ENCODE results near the gene SPIN2B. TPM values are rescaled to one million over a fixed set of nuclear protein-coding genes. Genes with fewer than 3 reads are reported as not detected.

The SPIN2B gene
- total and polyA plus RNA-seq, 2 of the 13 experiments (the other 11 are each of a cell fraction or from before 2014, with no cell fraction given), result 7.9 to 10.4 TPM

DNA sequence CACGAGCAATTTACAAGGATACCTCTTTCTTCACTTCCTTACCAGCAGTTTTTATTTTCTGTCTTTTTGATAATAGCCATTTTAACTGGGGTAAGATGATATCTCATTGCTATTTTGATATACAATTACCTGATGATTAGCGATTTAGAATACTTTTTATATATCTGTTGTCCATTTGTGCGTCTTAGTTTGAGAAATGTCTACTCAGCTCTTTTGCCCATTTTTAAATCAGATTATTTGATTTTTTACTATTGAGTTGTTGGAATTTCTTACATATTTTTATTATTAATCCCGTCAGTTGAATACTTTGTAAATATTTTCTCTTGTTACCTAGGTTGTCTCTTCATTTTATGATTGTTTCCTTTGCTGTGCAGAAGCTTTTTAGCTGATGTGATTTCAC lies 17.3 kb upstream of the SPIN2B start:
- Histone ChIP-seq H2AFZ (ENCODE audit: low read length) (no peak overlapping the region), H3K4me3 (replicated peaks in 1 of 3; ENCODE audit: insufficient read depth in 1 of 3, low read depth in 2 of 3, low read length in 3 of 3) (no peak overlapping the region), H3K4me2 (ENCODE audit: low read depth, low read length) (no peak overlapping the region), H3K4me1 (ENCODE audit: insufficient read depth, low read length) (no peaks in the 10 kb centered on the region), H4K20me1 (ENCODE audit: insufficient read depth, low read length) (no peaks in the 10 kb centered on the region), H3K9ac (ENCODE audit: insufficient read depth, low read depth, low read length) (no peak overlapping the region), H3K27me3 (ENCODE audit: control insufficient read depth in 1 of 2, insufficient read depth in 2 of 2, low read length in 2 of 2) (no peaks in the 10 kb centered on the region), H3K27ac (ENCODE audit: extremely low read length, insufficient read depth, low read length) (no peak overlapping the region), H3K9me3 (ENCODE audit: low read length) (no peaks in the 10 kb centered on the region), H3K79me2 (ENCODE audit: insufficient read depth, low read length) (no peaks in the 10 kb centered on the region), H3K36me3 (replicated peaks in 1 of 2; ENCODE audit: control insufficient read depth in 1 of 2, insufficient read depth in 2 of 2, low read length in 2 of 2) (no peaks in the 10 kb centered on the region)
- TF ChIP-seq POLR2A (IDR thresholded peaks at IDR 0.05; ENCODE audit: insufficient read depth in 1 of 2, low read depth in 2 of 2, low read length in 2 of 2), result no peak
- TF ChIP-seq, protein P1, sequence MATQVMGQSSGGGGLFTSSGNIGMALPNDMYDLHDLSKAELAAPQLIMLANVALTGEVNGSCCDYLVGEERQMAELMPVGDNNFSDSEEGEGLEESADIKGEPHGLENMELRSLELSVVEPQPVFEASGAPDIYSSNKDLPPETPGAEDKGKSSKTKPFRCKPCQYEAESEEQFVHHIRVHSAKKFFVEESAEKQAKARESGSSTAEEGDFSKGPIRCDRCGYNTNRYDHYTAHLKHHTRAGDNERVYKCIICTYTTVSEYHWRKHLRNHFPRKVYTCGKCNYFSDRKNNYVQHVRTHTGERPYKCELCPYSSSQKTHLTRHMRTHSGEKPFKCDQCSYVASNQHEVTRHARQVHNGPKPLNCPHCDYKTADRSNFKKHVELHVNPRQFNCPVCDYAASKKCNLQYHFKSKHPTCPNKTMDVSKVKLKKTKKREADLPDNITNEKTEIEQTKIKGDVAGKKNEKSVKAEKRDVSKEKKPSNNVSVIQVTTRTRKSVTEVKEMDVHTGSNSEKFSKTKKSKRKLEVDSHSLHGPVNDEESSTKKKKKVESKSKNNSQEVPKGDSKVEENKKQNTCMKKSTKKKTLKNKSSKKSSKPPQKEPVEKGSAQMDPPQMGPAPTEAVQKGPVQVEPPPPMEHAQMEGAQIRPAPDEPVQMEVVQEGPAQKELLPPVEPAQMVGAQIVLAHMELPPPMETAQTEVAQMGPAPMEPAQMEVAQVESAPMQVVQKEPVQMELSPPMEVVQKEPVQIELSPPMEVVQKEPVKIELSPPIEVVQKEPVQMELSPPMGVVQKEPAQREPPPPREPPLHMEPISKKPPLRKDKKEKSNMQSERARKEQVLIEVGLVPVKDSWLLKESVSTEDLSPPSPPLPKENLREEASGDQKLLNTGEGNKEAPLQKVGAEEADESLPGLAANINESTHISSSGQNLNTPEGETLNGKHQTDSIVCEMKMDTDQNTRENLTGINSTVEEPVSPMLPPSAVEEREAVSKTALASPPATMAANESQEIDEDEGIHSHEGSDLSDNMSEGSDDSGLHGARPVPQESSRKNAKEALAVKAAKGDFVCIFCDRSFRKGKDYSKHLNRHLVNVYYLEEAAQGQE (IDR thresholded peaks at IDR 0.05; ENCODE audit: borderline replicate concordance in 1 of 2, low read depth in 1 of 2, low read length in 2 of 2), result no peak
- TF ChIP-seq MAFK (conservative IDR thresholded peaks at IDR 0.05 in 1 of 2, IDR thresholded peaks at IDR 0.05 in 1 of 2; ENCODE audit: low read length in 2 of 2), result peak in 1 of 2 experiments; percentile 84; a peak in 3 of 4 replicates
- TF ChIP-seq MAFF (IDR thresholded peaks at IDR 0.05; ENCODE audit: low read depth, low read length), result peak; percentile 69
- no peak for TF ChIP-seq ZNF274 (CRISPR knock-in tag; IDR thresholded peaks at IDR 0.05)
- no peak for TF ChIP-seq ZNF761 (CRISPR knock-in tag; conservative IDR thresholded peaks at IDR 0.05)
- TF ChIP-seq, protein P2, sequence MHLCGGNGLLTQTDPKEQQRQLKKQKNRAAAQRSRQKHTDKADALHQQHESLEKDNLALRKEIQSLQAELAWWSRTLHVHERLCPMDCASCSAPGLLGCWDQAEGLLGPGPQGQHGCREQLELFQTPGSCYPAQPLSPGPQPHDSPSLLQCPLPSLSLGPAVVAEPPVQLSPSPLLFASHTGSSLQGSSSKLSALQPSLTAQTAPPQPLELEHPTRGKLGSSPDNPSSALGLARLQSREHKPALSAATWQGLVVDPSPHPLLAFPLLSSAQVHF (CRISPR knock-in tag; IDR thresholded peaks at IDR 0.05), result no peak
- TF ChIP-seq, protein P3, sequence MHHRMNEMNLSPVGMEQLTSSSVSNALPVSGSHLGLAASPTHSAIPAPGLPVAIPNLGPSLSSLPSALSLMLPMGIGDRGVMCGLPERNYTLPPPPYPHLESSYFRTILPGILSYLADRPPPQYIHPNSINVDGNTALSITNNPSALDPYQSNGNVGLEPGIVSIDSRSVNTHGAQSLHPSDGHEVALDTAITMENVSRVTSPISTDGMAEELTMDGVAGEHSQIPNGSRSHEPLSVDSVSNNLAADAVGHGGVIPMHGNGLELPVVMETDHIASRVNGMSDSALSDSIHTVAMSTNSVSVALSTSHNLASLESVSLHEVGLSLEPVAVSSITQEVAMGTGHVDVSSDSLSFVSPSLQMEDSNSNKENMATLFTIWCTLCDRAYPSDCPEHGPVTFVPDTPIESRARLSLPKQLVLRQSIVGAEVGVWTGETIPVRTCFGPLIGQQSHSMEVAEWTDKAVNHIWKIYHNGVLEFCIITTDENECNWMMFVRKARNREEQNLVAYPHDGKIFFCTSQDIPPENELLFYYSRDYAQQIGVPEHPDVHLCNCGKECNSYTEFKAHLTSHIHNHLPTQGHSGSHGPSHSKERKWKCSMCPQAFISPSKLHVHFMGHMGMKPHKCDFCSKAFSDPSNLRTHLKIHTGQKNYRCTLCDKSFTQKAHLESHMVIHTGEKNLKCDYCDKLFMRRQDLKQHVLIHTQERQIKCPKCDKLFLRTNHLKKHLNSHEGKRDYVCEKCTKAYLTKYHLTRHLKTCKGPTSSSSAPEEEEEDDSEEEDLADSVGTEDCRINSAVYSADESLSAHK (CRISPR knock-in tag; IDR thresholded peaks at IDR 0.05; ENCODE audit: borderline replicate concordance), result no peak
- no peak for TF ChIP-seq ZNF776 (CRISPR knock-in tag; IDR thresholded peaks at IDR 0.05)
- TF ChIP-seq, protein P4, sequence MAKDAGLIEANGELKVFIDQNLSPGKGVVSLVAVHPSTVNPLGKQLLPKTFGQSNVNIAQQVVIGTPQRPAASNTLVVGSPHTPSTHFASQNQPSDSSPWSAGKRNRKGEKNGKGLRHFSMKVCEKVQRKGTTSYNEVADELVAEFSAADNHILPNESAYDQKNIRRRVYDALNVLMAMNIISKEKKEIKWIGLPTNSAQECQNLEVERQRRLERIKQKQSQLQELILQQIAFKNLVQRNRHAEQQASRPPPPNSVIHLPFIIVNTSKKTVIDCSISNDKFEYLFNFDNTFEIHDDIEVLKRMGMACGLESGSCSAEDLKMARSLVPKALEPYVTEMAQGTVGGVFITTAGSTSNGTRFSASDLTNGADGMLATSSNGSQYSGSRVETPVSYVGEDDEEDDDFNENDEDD (CRISPR knock-in tag; IDR thresholded peaks at IDR 0.05; ENCODE audit: borderline replicate concordance), result no peak
- no peak for TF ChIP-seq ZFYVE20 (CRISPR knock-in tag; IDR thresholded peaks at IDR 0.05; ENCODE audit: borderline replicate concordance, low read depth)
- TF ChIP-seq, protein P5, sequence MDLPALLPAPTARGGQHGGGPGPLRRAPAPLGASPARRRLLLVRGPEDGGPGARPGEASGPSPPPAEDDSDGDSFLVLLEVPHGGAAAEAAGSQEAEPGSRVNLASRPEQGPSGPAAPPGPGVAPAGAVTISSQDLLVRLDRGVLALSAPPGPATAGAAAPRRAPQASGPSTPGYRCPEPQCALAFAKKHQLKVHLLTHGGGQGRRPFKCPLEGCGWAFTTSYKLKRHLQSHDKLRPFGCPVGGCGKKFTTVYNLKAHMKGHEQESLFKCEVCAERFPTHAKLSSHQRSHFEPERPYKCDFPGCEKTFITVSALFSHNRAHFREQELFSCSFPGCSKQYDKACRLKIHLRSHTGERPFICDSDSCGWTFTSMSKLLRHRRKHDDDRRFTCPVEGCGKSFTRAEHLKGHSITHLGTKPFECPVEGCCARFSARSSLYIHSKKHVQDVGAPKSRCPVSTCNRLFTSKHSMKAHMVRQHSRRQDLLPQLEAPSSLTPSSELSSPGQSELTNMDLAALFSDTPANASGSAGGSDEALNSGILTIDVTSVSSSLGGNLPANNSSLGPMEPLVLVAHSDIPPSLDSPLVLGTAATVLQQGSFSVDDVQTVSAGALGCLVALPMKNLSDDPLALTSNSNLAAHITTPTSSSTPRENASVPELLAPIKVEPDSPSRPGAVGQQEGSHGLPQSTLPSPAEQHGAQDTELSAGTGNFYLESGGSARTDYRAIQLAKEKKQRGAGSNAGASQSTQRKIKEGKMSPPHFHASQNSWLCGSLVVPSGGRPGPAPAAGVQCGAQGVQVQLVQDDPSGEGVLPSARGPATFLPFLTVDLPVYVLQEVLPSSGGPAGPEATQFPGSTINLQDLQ (CRISPR knock-in tag; IDR thresholded peaks at IDR 0.05), result no peak
- no TSS peak for BruUV-seq (replicated peaks)
- 96% methylated on average over 4 of the region's 4 CpGs for WGBS (ENCODE audit: low lambda C conversion rate)
- DNase-seq (ENCODE audit: low spot score), result no peak
- ChIA-PET CTCF (ENCODE audit: low intra/inter-chr PET ratio, low total read pairs) (no interaction called here), POLR2A (no interaction called here)
- intact Hi-C loops (cut with micrococcal nuclease; ENCODE audit: unreplicated experiment), result no loop called here
- no peak for ATAC-seq
- no peak for FAIRE-seq
- in situ Hi-C loops (cut with HindIII; ENCODE audit: extremely low pct_ligation_motif_present, low pct_unique_long_range_greater_than_20kb), result no loop called here
